Renal pelvis (tissue), 4 donors: ENCODE measurements around the gene ZNF319. TPM values are rescaled to one million over a fixed set of nuclear protein-coding genes. Genes with fewer than 3 reads are reported as not detected.

ENCODE experiments used
- DNase-seq: peaks from one replicate; pipeline ENCODE4 v3.0.0-alpha.2; 2013
- polyA plus RNA-seq, 3 donors: library from polyadenylated mRNA; unstranded; fragments of 120-200 nt; gene quantifications; one replicate each; pipeline ENCODE4 v1.2.1, GENCODE V29; 2013; ENCODE audit not compliant: insufficient read length in 3 of 3

Gene ZNF319
- polyA plus RNA-seq, 3 donors, result 11.3 to 13.2 (median 12.6) TPM

DNA sequence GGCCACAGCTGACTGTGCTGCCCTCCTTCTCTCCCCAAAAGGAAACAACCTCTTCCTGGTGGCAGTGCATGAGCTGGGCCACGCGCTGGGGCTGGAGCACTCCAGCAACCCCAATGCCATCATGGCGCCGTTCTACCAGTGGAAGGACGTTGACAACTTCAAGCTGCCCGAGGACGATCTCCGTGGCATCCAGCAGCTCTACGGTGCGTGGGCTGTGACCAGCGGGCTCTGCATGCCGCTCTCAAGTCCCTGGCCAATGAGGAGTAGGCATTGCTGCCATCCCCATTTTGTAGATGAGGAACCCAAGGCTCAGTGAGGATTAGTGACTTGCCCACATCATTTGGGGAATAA is 40.0 kb upstream of the ZNF319 start:
- no peak for DNase-seq

DNA sequence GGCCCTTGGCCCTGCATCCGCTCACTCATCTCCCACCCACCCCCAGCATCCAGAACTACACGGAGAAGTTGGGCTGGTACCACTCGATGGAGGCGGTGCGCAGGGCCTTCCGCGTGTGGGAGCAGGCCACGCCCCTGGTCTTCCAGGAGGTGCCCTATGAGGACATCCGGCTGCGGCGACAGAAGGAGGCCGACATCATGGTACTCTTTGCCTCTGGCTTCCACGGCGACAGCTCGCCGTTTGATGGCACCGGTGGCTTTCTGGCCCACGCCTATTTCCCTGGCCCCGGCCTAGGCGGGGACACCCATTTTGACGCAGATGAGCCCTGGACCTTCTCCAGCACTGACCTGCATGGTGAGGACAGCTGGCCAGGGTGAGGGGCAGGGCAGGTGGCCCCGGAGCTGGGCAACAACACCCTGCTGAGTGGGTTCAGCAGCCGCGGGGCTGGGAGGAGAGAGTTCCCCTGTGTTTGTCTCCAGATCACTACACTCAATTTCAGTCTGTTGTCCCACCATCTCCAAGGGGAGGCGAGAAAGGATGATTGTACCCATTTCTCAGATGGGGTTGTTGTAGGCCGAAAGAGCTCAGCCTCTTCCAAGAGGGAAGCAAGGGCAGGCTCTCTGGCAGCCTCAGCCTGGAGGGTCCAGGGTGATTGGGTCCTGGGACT is 39.5 kb upstream of the ZNF319 start:
- no peak for DNase-seq

DNA sequence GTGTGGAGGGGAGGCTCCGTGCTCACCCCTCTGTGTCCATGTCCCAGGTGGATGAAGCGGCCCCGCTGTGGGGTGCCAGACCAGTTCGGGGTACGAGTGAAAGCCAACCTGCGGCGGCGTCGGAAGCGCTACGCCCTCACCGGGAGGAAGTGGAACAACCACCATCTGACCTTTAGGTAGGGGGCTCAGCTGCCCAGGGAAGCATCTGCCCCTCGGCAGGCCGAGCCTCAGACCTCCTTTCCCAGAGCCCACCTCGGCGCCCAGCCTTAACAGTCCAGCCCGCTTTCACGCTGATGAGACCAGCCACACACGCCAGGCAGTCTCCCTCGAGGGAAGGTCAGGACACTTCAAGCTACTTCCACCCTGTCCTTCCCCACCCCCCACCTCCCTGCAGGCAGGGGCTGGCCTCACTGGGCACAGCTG is 37.8 kb upstream of the ZNF319 start:
- DNase-seq, result no peak

DNA sequence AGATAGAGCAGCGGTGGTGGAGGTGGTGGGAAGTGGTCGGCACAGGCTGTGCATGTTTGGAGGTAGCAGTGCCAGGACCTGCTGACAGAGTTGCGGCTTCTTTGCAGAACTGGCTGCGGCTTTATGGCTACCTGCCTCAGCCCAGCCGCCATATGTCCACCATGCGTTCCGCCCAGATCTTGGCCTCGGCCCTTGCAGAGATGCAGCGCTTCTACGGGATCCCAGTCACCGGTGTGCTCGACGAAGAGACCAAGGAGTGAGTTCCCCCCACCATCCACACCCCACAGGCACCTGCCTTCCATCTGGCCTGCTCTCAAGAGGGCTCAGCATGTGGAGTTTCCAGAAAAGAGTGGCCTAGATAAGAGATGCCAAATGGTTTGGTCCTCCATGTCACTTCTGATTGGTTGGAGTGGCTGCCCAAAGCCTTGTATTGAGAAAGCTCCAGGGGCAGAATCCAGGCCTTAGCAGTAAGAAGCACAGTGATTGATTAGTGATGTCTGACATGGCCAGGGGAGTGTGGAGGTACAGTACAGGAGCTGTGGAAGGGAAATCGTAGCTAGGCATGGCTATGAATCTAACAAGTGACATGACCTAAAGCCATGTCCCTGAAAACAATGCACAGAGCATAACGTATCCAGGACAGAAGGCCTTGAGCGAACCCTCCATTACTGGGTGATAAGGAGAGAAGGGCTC is 37.0 kb upstream of the ZNF319 start:
- DNase-seq, result no peak

DNA sequence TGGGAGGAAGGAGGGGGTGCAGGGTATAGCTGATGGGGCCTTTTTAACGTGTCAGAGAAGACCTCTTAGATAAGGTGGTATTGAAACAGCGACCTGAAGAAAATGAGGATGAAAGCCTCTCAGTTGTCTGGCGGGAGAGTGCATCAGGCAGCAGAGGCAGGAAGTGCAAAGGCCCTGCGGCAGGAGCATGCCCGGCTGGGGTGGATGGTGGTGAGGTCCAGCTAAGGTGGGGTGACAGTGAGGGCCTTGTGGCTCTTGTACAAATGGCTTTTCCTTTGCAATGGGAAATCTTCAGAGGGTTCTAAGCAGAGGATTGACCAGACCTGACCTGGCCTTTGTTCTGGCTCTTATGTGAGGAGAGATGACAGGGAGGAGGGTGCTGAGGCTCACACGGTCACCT is 36.5 kb upstream of the ZNF319 start:
- DNase-seq, result no peak

DNA sequence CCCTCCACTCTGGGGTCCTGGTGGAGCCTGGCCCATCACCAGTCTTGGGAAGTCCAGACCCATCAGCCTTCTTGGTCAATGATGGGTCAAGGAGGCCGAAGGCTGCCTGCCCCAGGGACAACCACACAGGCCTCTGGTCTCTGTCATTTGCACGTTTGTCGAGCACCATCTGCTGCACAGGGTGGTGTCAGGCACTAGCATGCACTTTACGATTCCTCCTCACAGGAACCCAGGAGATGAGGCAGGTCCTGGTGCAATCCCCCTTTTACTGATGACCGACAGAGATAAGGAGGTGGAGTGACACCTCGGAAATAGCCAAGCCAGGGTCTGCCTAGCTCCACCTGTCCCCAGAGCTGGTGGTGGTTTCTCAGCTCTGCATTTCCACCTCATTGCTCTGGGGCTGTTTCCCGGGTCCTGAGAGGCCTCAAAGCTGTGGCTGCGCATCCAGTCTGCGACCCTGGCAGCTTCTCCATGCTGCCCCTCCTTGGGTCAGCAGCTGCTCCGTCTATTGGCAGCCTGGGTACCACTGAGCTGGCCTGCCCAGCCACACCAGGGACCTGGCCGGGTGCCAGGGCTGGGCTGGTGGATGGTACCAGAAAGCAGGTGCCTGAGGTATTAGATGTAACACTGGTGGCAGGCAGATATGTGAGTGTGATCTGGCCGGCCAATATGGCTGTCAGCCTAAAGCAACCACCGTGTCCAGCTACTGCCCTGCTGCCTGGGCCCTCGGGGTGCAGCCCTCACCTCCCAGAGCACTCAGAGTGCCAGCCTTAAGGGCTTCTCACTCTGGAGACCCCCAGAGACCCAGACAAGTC is 35.1 kb upstream of the ZNF319 start:
- no peak for DNase-seq

DNA sequence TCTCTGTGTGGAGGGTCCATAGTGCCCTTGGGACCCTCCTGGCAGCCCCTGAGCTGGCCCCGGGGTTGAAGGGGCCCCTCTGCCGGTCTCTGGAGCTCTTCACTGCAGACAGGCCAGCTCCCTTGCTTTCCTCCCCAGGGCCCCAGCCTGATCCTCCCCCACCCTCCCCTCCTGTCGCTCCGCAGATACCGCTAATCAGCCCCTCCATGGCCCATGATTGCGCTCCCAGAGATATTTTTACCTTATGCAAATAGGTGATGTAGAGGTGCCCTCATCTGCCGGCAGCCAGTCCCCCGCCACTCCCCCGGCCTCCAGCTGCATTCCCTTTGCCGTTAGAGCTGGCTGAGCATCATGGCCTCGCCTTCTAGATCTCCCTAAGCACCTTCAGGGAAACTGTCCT is 34.3 kb upstream of the ZNF319 start:
- no peak for DNase-seq

DNA sequence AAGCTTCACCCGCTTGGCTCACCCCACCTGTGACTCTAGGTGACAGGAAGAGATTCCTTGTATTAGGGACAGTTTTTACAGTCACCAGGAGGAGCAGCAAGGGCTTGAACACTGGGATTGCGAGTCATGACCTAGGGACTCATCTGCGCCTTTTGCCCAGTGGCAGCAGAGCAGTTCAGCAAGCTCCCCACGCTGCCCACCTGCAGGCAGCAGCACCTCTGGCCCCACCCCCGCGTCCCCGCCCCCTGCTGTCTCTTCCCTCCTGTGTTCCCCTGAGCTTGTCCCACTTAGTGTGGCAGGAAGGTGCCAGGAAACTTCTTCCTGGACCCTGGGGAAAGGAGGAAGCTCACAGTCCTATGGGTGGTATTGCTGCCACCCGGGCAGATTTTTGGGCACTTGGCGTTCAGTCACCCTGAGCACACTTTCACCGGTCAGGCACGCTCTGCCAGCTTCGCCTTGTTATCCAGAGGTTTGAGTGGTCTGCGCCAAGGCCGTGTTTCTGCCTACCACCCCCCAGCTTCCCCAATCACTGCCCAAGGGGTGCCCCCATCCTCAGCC is 33.7 kb upstream of the ZNF319 start:
- no peak for DNase-seq

DNA sequence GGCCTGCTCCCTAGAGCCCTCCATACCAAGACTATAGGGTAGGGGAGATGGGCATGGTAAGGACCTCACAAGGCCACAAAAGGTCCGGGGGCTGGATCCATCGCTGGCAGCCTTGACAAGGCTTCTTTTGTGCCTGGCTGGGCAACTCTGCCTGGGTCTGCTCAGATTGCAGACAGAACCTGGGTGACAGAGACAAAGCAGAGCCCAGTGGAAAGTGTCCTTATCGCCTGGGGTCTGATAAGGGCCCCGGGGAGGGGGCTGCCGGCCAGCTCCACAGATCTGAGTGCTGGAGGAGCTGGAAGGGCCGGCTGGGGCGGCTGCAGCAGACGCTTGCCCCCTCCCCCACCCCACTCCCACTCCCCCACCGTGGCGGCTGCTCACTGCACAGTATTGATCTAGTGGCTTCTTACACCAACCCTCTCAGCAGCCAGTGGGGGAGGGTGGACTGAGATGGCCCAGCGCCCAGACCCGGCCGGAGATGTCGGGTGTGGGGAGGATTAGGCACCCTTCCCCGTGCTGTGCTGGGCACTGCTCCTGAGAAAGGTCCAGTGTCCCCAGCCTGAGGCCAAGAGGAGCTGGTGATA is 32.3 kb upstream of the ZNF319 start:
- no peak for DNase-seq

DNA sequence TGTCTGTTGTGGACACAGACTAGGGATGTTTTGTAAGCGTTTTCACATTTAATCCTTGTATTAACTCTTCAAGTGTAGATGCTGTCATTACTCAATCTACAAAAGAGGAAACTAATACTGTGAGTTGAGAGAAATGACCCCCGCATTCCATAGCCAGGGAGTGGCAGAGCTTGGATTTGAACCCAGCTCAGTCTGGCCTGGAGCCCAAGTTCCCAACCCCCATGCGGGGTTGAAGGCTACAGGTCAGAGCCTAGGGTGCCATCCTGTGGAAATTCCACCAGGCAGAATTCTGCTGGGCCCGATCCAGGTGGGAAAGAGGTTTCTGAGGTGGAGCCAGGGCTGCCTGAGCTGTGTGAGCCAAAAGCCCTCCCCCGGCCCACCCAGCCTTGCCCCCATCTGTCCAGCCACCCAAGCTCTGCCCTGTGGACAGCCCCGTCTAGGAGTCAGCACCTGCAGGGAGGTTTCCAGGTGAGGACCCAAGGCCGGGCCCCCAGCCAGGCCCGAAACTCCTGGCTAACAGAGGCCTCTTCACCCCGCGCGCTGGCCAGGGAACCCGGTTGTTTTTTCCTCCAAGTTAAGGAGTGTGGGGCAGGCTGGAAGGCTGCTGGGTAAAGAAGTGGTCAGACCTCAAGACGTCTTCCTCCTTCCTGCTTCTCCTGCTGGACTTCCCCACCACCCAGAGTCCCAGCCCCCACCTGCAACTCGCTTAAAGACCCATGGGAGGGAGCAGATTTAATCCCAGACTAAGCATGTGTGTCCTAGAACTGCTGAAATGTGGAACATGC is 30.7 kb upstream of the ZNF319 start:
- no peak for DNase-seq

DNA sequence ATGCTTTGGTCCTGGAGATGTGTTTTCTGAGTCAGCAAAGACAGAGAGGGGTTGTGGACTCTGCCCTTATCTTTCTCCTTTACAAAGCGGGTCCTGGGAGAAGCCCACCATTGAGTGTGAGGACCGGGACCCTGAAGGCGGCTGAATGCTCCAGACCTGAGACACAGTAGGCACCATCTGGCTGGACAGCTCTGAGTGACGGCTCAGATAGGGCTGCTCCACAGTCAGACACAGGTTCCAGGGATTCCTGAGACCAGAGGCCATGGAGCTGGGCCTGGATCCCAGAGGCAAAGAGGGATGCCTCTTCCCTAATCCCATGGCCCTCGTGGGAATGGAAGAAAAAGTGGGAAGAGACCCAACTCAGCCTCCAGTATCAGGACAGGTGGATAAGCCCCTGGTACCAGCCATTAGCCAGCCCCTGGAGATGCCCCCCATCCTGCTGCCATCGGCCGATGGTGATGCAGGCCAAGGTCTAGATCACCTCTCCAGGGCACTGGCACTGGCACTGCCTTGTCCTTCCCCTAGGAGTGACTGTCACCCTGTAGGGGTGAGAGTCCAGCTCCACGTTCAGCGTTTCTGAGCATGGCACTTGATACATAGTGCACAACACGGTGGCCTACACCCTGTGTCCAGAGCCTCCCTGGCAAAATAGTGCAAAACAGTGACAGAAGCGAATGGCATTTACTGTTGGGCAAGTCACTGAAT is 29.8 kb upstream of the ZNF319 start:
- no peak for DNase-seq

DNA sequence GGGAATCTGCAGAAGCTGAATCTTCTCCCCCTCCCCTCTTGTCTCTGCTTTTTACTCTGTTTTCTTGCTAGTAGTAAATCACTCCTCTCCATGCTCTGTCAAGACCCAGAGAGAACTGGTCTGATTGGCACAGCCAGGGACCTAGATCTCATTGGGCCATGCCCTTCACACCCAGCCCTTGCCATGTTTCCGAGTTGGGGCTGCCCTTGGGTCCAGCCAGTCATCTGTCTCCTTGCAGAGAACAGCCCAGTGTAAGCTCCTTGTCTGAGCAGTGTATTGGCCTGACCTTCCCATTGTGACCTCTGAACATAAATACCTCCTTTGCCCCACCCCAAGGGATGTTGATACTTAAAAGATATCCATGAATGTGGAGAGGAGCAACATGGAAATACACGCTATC is 28.9 kb upstream of the ZNF319 start:
- DNase-seq, result no peak

DNA sequence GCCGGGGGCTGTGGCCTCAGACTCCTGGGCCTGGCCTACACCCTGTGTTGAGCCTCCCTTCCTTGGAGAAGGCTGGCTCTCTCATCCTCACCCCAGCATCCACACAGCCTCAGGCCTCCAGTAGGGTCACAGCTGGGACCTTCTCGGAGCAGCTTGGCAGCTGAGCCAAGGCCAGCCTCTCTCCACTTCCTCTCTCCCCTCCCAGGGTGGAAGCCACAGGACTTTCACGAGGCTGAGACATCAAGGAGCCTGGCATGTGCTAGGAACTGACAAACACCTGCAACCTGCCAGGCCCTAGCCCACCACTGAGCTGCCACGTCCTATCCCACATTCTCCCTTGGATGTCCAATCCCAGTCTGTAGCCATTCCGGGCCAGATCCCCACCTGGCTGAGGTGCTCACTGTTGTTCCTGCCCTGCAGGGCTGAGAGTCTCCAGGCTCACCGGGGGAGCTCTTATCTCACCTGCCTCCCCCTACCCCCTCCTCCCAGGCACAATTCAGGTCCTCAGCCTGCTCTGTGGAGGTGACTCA is 28.1 kb upstream of the ZNF319 start:
- DNase-seq, result no peak

DNA sequence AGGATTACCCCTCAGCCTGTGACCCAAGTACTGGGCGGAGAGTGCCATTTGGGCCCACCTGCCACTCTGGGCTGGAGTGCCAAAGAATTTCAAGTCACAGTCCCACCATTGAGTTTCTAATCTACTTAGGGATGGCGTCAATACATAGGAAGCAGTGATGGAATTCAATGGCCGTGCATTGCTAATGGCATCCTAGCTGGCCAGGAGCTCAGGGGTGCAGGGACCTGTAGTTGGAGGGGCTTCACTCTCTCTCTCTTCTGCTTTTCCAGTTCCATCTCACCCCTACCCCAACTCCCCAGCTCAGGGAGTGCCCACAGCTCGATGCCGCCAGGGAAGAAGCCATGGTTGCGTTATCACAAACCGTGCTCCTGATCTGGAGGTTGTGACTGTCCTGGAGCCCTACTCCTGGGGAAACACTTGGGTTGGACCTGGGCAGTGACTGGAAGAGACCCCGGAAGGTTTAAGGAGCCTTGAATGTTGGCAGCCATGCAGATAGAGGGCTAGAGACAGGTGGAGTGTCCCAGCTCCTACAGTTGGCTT is 27.5 kb upstream of the ZNF319 start:
- no peak for DNase-seq

DNA sequence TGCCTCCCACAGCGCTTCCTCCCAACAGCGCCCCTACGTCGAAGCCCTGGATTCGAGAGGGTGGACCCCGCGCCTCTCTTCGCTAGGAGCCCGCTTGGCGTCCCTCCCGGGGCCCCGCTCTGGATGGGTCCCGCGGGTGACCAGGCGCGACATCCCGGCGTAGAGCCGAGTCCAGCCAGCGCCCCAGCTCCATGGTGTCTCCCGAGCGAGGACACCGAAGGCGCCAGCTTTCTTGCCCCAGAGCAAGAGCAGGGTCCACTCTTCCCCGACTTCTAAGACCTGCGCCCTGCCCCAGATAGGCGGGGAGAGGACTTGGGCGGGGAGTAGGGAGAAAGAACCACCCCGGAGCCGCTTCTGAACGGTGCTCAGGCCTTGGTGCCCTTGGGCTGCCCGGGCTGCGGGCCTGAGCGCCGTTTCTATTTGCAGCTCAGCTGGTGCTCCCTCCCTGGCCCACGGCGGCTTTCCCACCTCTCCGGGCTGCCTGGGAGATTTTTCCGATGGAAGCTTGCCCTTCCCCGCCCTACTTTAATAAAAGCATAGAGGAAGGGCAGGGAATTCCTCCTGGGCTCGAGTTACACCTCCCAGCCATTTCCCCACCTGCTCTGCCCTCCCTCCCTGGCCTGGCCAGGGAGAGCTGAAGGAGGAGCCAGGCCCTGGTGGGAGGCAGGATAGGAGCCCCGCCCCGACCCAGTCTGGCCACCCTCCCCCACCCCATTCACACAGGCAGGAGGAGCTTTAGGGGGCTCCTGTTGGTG is 26.9 kb upstream of the ZNF319 start:
- no peak for DNase-seq

DNA sequence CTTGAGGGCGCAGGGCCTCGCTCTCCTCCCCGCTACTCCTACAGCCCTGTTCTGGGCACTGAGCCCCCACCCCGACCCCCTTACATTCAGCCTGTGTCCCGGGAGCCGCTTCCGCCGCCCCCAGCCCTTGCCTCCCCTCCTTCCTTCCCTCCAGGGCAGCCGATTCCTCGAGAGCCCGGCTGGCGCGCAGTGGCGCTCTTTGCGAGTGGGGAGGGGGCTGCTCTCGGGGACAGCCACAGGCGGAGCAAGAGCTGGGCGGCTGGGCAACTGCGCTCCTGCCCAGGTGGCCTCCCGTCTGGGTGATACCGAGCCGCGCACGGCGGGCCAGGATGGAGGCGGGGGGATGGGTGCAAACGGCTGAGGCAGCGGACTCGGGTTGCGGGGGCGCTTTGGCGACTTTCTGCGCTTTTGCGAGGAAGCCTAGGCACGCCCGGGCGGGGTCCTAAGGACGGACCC is 26.3 kb upstream of the ZNF319 start:
- no peak for DNase-seq

DNA sequence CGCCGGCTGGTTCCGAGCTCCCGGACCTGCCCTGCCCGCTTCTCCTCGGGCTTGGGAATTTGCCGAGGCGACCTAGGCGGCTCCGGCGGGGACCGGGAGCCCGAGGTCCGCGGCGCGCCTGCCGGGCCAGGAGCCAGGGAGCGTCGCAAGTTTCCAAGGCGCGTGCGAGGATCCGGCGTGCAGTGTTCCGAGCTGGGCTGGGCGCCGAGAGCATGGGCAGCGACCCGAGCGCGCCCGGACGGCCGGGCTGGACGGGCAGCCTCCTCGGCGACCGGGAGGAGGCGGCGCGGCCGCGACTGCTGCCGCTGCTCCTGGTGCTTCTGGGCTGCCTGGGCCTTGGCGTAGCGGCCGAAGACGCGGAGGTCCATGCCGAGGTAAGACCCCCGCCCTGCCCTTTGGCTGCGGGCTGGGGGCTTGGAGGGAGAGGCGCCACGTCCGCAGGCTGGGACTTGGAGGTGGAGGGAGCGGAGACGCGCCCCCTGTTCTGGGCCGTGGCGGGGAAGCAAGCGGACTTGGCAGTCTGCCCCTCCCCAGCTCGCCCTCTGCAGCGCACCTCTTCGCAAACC is 25.8 kb upstream of the ZNF319 start:
- DNase-seq, result no peak

DNA sequence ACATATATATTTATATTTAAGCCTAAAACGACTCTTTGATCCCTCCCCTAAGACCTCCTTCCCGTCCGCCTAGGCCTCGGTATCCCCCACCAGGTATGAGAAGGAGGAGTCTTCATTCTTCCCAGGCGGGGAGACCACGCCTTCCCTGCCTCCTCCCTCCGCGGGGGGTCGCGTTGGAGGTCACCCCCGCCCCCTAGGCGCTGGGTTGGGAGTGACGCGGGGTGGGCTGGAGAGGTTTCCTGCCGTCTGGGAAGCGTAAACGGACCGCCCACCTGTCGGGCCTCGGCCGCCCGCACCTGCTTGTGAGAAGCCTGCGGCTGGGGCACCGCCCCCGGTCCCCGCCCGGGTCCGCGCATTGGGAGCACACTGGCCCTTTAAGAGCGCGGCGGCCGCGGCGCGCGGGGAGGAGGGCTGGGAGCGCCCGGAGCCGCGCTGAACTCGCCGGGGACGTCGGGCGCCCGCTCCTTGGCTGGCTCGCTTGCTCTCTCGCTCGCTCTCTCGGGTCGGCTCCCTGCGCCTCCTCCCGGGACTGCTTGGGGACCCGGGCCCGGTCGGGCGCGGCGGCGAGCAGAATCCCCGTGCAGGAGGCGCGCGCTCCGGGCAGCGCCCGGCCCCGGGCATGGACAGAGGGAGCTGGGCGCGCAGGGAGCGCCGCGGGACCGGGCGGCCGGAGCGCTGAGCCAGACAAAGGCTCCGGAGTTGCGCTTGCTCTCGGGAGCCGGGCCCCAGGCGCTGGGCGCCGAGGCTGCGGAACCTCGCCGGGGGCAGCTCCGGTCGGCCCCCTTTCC is 25.1 kb upstream of the ZNF319 start, which contains the start of gene MMP15:
TSS of gene MMP15 (plus strand) at position 404 of the 788 bp plus-strand sequence. CDS start 597 bp downstream, outside the sequence.
- DNase-seq, result peak; percentile 82
